A549 (cell line): Measurements from ENCODE around the gene RTP1.

ENCODE experiments used
- CEBPB ChIP-seq, 2 experiments: fragments of >200 bp in 1 of 2; sonication (Bioruptor Twin) in 1 of 2; formaldehyde crosslinking in 1 of 2; IDR thresholded peaks; 2 replicates each; pipeline ENCODE4 v1.6.1; 2012 to 2016
- CTCF ChIP-seq: fragments of >200 bp; sonication (Bioruptor Twin); formaldehyde crosslinking; IDR thresholded peaks from 3 replicates; pipeline ENCODE4 v1.5.1; 2016
- EP300 ChIP-seq, 2 experiments: fragments of >200 bp; sonication (Bioruptor Twin); formaldehyde crosslinking; IDR thresholded peaks; 2 replicates in 1 of 2; 3 replicates in 1 of 2; pipeline ENCODE4 v1.6.1; 2016 to 2017
- HDAC2 ChIP-seq: fragments of 200-600 bp; sonication (generic); IDR thresholded peaks from 2 replicates; pipeline ENCODE4 v1.6.1; 2016
- HES2 ChIP-seq: fragments of >200 bp; sonication (Bioruptor Twin); formaldehyde crosslinking; IDR thresholded peaks from 2 replicates; pipeline ENCODE4 v1.6.1; 2016
- MAFK ChIP-seq: fragments of 450-650 bp; IDR thresholded peaks from 2 replicates; pipeline ENCODE4 v1.6.1; 2014; ENCODE audit not compliant: partially characterized antibody
- POLR2A ChIP-seq: IDR thresholded peaks from 2 replicates; pipeline ENCODE4 v1.6.1; 2012; ENCODE audit warnings: mild to moderate bottlenecking, low read length
- REST ChIP-seq: fragments of 200-600 bp; sonication (generic); IDR thresholded peaks from 2 replicates; pipeline ENCODE4 v1.6.1; 2016; ENCODE audit warnings: antibody characterized with exemption, mild to moderate bottlenecking, moderate library complexity
- SREBF2 ChIP-seq: fragments of 450-650 bp; IDR thresholded peaks from 2 replicates; pipeline ENCODE4 v1.6.1; 2014; ENCODE audit warnings: mild to moderate bottlenecking, moderate library complexity
- USF2 ChIP-seq: fragments of 450-650 bp; IDR thresholded peaks from 2 replicates; pipeline ENCODE4 v1.6.1; 2014; ENCODE audit warnings: antibody characterized with exemption

GRCh38 chr3:187228740-187229139 lies 31.5 kb downstream of the RTP1 start:
- TF ChIP-seq CTCF, result no peak
- TF ChIP-seq SREBF2, result no peak
- TF ChIP-seq USF2, result no peak
- no peak for TF ChIP-seq REST
- TF ChIP-seq POLR2A, result no peak
- no peak for TF ChIP-seq HES2
- TF ChIP-seq EP300 (IDR thresholded peaks at IDR 0.05), result no peak
- TF ChIP-seq CEBPB (IDR thresholded peaks at IDR 0.05), result no peak
- no peak for TF ChIP-seq HDAC2
- no peak for TF ChIP-seq MAFK
